ENCODE measurements around the gene IL1RAPL1.

The IL1RAPL1 gene

DNA sequence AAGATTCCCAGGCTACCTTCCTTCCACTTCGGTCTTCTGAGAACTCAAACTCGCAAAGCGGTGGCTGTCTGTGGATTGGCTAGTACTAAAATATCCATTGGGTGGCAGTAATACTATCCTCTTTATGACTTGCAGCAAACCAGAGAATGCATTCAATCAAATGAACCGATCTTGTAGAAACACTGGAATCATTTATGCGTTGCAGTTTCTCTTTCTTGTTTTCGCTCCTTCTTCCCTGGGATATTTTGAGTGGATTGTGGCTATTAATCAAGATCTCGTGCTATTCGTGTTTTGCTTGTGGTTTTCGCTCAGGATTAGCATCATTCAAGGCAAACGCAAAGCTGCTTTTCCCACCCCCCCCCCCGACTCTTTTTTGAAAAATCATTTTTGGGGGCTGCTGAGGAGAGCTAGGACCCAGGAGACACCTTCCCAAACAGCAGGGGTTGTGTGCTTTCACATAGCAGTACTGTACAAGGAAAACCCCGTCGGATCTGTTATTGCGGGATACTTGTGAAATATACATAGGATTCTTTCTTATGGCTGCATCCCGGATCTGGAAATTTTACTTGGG lies at the start of gene IL1RAPL1:
Gene IL1RAPL1, plus strand, starts transcription at position 466 of the 571 bp plus-strand sequence.
- DNase-seq (ENCODE audit: low read depth in 1 of 2, low spot score in 1 of 2): no peak

GRCh38 chrX:28542791-28543190 lies 44.5 kb upstream of the IL1RAPL1 start:
- no peak for DNase-seq (ENCODE audit: low read depth in 1 of 2, low spot score in 1 of 2)

- no peak for DNase-seq (ENCODE audit: low read depth in 1 of 2, low spot score in 1 of 2)
Measured at GRCh38 chrX:28549838-28550237, 37.4 kb upstream of the IL1RAPL1 start.

GRCh38 chrX:28550331-28550872 lies 36.8 kb upstream of the IL1RAPL1 start:
- DNase-seq (ENCODE audit: low read depth in 1 of 2, low spot score in 1 of 2): no peak

DNA sequence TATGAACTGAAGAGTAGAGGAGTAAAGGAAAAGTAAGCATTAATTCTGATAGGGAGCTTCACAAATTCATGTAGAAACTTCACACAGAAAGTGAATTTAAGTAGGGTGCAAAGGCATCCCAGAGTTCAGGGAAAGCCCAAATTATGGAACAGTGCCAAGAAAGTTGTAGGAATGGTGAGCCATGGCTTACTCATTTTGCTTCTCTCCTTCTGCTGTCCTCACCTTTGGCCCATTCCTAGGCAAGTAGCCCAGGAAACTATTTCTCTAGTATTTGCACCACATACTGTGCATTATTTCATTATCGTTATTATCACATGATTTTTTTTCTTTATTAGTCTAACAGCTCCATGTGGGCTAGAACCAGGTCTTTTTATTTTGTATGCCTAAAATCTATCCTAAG lies 34.9 kb upstream of the IL1RAPL1 start:
- DNase-seq (ENCODE audit: low read depth in 1 of 2, low spot score in 1 of 2): no peak

GRCh38 chrX:28552882-28553829 lies 34.1 kb upstream of the IL1RAPL1 start:
- no peak for DNase-seq (ENCODE audit: low read depth in 1 of 2, low spot score in 1 of 2)

DNA sequence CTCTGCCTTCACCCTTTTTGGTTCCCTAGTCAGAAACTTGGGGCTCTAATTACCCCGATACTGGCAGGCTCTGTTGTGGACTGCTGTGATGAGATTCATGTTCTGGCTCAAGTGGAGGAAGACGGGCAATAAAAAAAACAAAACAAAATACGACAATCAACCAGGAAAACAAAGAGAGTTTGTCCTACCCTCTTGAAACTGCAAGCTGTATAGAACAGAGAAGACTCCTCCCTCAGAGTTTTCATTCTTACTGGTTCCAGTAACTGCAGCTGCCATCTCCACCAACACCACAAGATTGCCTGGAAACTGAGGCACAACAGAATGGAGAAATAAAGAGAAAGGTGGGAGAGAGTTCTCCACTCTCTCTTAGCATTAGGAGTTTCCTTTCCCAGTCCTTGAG lies 11.1 kb upstream of the IL1RAPL1 start:
- DNase-seq (ENCODE audit: low read depth in 1 of 2, low spot score in 1 of 2): no peak

DNA sequence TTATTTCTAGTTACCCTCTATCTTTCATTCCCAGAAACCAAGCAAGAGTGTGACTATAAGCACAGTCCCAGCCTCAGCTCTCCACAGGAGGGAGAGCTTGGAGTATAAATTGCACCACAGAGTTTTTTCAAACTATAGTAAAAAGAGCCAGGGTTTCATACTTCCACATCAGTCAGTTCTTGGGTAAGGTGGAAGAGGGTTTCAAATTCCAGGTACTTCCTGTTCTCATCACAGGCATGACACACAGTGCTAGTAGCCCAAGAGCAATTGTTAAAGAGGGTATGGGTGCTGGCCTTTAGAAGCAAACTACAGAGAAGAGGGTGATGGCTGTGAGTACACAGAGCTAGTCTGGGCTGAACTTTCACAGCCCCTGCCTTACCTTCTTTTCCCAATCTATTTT lies 5.7 kb upstream of the IL1RAPL1 start:
- DNase-seq (ENCODE audit: low read depth in 1 of 2, low spot score in 1 of 2): no peak

- no peak for DNase-seq (ENCODE audit: low read depth in 1 of 2, low spot score in 1 of 2)
Measured at GRCh38 chrX:28582511-28582910, 4.7 kb upstream of the IL1RAPL1 start.

GRCh38 chrX:28584025-28584424 lies 3.2 kb upstream of the IL1RAPL1 start:
- DNase-seq (ENCODE audit: low read depth in 1 of 2, low spot score in 1 of 2): no peak

DNA sequence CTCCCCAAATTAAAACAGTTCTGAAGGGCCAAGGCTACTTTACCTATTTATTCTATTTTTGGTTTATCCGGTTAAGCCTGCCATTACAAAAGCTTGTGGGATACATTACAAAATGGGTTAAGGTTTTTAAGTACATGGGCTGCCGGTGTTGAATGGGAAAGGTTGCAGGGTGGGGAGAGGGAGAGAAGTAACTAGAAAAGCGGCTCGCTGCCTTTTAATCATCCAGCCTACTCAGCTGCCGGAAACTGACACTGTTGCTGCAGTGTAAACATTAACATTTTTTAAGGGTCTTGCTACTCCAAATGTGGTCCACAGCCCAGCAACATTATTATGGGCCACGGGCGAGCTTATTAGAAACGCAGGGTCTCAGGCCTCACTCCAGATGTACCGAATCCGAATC lies 1.5 kb upstream of the IL1RAPL1 start:
- no peak for DNase-seq (ENCODE audit: low read depth in 1 of 2, low spot score in 1 of 2)

DNA sequence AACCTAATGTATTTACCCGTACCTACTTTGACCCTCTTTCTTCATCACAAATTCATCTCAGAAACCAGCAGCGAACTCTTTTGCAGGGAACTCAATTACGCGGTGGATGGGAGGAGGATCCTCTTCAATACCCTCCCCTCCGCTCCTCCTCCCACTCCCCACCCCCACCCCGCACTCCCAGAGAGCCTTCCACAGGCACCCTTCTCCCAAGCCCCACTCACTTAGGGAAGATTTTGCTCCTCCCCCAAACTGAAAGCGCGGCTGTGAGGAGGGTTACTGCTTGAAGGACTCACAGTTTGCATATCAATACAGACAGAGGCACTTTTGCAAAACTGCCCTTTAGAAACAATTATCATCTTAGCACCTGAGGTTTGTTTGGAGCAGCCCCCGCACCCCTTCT lies 960 bp upstream of the IL1RAPL1 start:
- no peak for DNase-seq (ENCODE audit: low read depth in 1 of 2, low spot score in 1 of 2)

- no peak for DNase-seq (ENCODE audit: low read depth in 1 of 2, low spot score in 1 of 2)
Measured at GRCh38 chrX:28589046-28589445, 1.8 kb downstream of the IL1RAPL1 start.

DNA sequence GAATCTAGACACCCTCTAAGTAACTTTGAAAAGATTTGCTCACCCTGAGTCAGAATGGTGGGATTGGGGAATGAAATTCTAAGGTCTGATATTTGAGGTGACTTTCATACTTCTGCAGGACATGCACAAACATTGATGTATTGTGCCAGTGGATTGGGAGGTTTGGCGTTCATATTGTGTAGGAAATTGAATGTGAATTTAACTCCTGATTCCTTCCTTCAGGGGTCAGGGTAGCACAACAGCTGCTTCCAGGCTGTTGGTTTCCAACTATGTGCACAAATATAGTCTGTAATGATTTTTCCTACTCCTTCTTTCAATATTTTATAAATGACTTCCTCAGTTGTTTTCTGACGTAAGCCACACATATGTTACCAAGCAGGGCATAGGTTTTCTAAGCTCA lies 3.1 kb downstream of the IL1RAPL1 start:
- no peak for DNase-seq (ENCODE audit: low read depth in 1 of 2, low spot score in 1 of 2)

DNA sequence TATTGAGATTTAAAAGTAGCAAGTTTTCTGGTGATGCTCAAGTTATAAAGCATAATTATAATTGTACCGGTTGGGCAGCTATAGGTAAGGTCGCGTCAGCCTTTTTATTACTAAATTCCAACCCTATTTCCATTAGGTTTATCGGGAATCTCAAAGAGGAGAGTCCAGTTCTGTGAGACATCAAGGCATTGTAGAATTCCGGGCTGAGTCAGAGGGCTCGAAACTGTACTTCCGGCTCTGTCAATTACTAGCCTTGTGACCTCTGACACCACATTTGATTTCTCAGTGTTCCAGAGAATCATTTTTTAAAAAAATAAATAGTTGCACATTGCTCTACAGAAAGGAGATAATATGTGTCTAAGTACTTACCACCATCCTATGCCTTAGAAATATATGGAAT lies 4.3 kb downstream of the IL1RAPL1 start:
- DNase-seq (ENCODE audit: low read depth in 1 of 2, low spot score in 1 of 2): no peak

DNA sequence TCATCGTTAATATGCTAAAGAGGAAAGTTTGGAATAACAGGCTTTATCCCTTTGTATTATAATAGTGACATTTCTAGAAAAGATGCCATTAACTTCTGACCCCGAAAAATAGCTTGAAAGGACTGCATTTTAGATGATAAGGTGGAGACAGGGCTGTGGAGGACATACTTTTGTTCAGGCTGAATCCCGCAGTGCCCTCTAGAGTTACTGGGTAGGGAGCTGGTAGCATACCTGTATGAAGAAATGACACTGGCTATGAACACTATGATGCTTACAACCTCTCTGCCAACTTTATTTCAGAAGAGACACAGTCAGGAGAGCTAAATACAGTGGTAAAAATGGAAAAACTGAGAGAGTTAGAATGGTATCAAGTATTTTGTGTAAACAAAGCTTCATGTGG lies 8.1 kb downstream of the IL1RAPL1 start:
- no peak for DNase-seq (ENCODE audit: low read depth in 1 of 2, low spot score in 1 of 2)

DNA sequence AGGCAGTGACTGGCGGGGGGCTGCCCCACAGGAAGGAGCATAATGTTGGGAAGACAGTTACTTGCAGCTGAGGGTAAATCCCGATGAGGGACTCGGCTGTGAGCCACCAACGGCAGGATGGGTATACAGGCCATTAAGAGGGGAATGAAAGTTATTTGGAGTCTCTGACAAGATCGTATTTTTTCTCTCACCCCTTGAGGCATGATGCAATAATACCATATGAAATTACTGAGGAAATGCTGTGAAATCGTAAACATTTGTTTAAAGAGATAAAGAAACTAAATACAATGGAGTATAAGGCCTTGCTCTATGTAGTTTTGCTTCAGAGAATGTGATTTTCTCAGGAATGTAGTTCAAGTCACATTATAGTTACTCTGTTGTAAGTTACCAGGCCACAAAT lies 12.7 kb downstream of the IL1RAPL1 start:
- DNase-seq (ENCODE audit: low read depth in 1 of 2, low spot score in 1 of 2): no peak

- DNase-seq (ENCODE audit: low read depth in 1 of 2, low spot score in 1 of 2): no peak
Measured at GRCh38 chrX:28609003-28609402, 21.8 kb downstream of the IL1RAPL1 start.

- no peak for DNase-seq (ENCODE audit: low read depth in 1 of 2, low spot score in 1 of 2)
Measured at GRCh38 chrX:28609917-28610613, 22.8 kb downstream of the IL1RAPL1 start.

- no peak for DNase-seq (ENCODE audit: low read depth in 1 of 2, low spot score in 1 of 2)
Measured at GRCh38 chrX:28610746-28611145, 23.5 kb downstream of the IL1RAPL1 start.

DNA sequence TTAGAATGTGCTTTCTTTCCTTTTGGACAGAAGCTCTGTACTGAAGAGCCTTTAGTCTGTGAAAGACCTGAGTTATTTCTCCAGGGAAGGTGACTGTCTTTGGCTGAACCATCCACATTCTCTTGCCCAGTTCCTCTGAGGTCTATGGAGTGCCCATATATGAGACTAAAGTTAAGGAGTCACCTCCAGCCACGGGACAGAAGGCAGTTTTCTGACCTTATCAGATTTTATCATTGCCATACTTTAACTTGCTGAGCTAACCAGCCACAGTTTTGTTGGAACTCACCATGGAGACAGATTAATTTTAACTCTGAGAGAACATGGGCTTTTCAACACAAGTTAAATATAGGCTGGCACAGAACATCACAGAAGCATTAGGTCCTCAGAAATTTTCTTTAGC lies 26.3 kb downstream of the IL1RAPL1 start:
- no peak for DNase-seq (ENCODE audit: low read depth in 1 of 2, low spot score in 1 of 2)

GRCh38 chrX:28625223-28625622 lies 38.0 kb downstream of the IL1RAPL1 start:
- no peak for DNase-seq (ENCODE audit: low read depth in 1 of 2, low spot score in 1 of 2)

All from activated T-helper 1 cell treated with anti-CD3 and anti-CD28 coated beads, Interleukin-2, amount 50 U/mL, for 16 hours (primary cell).